Esophagus squamous epithelium (tissue), 4 donors: ENCODE results near the gene POLN.

Experiments
- CTCF ChIP-seq, 6 experiments: fragments of 450-650 bp in 4 of 6; fragments of 200-600 bp in 2 of 6; sonication (generic) in 2 of 6; IDR thresholded peaks; one replicate each; pipeline ENCODE4 v1.5.1; 2016 to 2019; ENCODE audit warnings: antibody characterized with exemption in 6 of 6, mild to moderate bottlenecking in 4 of 6, moderate library complexity in 4 of 6
- POLR2A ChIP-seq, 4 donors: fragments of 450-650 bp; IDR thresholded peaks; one replicate each; pipeline ENCODE4 v1.6.1; 2017; ENCODE audit warnings: antibody characterized with exemption in 4 of 4, mild to moderate bottlenecking in 4 of 4, moderate library complexity in 3 of 4

GRCh38 chr4:2042947-2043395 lies 198.9 kb downstream of the POLN start:
- TF ChIP-seq CTCF (IDR thresholded peaks at IDR 0.05): no peak
- TF ChIP-seq POLR2A (IDR thresholded peaks at IDR 0.05): no peak
